PFSK-1 (cell line): ENCODE results near the gene APLP2.

Experiments
- FOXP2 ChIP-seq: optimal IDR thresholded peaks from 2 replicates; pipeline ENCODE3; 2011; ENCODE audit warnings: borderline replicate concordance, control low read depth, inconsistent platforms; ENCODE audit not compliant: insufficient read depth; ENCODE audit errors: extremely low read length, extremely low read depth
- POLR2AphosphoS5 ChIP-seq: IDR thresholded peaks from 2 replicates; pipeline ENCODE4 v1.6.1; 2012; ENCODE audit warnings: low read depth, mild to moderate bottlenecking, control low read depth, low read length, moderate library complexity
- REST ChIP-seq, 2 experiments: IDR thresholded peaks; 2 replicates each; pipeline versions ENCODE4 v1.6.1 to v1.8.0; 2011 to 2012; ENCODE audit warnings: low read depth in 2 of 2, low read length in 2 of 2, control low read depth in 1 of 2, inconsistent platforms in 1 of 2, mild to moderate bottlenecking in 1 of 2, moderate library complexity in 1 of 2; ENCODE audit not compliant: insufficient read depth in 1 of 2
- SIN3A ChIP-seq: IDR thresholded peaks from 2 replicates; pipeline ENCODE4 v1.6.1; 2012; ENCODE audit warnings: mild to moderate bottlenecking, low read length, moderate library complexity, borderline replicate concordance; ENCODE audit not compliant: insufficient read depth
- TAF1 ChIP-seq: IDR thresholded peaks from 2 replicates; pipeline ENCODE4 v1.6.1; 2012; ENCODE audit warnings: low read length, control low read depth, borderline replicate concordance; ENCODE audit not compliant: insufficient read depth

- TF ChIP-seq REST (IDR thresholded peaks at IDR 0.05; ENCODE audit: insufficient read depth in 1 of 2, low read depth in 2 of 2, low read length in 2 of 2) (no peak), POLR2AphosphoS5 (no peak), SIN3A (no peak), FOXP2 (no peak), TAF1 (no peak)
Observed at GRCh38 chr11:130022799-130023198, 46.9 kb upstream of the APLP2 start.
